Measurements from ENCODE around the gene HECW1.

Gene HECW1

DNA sequence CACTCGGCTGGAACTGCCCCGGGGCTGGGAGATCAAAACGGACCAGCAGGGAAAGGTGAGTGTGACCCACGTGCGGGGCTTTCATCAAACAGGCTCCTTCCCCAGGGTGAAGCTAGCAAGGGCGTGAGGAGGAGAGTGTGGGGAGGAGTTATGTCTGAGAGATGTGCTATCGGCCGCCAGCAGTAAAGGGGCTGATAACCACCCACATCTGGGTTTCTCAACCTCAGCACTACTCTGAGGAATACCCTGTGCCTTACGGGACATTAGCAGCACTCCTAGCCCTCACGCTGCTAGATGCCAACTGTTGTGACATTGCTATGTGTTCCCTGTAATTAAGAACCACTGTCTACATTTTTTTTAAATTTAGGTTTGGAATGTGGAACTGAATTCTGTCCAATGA, 356.6 kb downstream of the HECW1 start:
- intact Hi-C loops (cut with DNase I; ENCODE audit: low total_unique reads), result no loop called here
- Histone ChIP-seq H3K4me3 (no peak overlapping the region), H3K27me3 (no peaks in the 10 kb centered on the region), H3K27ac (no peak overlapping the region), H3K9me3 (no peaks in the 10 kb centered on the region), H3K4me1 (no peaks in the 10 kb centered on the region), H3K36me3 (no peaks in the 10 kb centered on the region)
- TF ChIP-seq CTCF (IDR thresholded peaks at IDR 0.05), result no peak
- DNase-seq, result no peak

DNA sequence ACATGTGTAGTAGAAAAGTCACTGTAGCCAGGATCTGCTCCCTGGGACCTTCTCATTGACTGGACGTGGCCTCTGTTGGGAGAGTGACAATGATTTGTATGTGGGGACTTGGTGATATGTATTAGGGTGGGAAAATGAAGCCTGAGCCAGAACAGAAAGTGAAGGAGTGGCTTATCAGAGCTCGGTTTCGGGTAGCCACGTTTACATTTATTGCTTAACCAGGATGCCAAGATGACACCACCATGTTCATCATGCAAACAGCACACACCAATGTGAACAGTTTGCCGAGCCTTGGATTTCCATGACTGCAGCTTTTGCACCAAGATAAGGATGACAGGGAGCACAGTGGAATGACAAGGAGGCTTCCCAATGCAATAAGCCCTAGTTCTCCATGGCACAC, 357.7 kb downstream of the HECW1 start:
- Histone ChIP-seq H3K27me3 (no peaks in the 10 kb centered on the region), H3K4me3 (no peak overlapping the region), H3K36me3 (no peaks in the 10 kb centered on the region), H3K27ac (no peak overlapping the region), H3K4me1 (no peaks in the 10 kb centered on the region), H3K9me3 (no peaks in the 10 kb centered on the region)
- no peak for DNase-seq
- intact Hi-C loops (cut with DNase I; ENCODE audit: low total_unique reads), result no loop called here
- no peak for TF ChIP-seq CTCF (IDR thresholded peaks at IDR 0.05)

DNA sequence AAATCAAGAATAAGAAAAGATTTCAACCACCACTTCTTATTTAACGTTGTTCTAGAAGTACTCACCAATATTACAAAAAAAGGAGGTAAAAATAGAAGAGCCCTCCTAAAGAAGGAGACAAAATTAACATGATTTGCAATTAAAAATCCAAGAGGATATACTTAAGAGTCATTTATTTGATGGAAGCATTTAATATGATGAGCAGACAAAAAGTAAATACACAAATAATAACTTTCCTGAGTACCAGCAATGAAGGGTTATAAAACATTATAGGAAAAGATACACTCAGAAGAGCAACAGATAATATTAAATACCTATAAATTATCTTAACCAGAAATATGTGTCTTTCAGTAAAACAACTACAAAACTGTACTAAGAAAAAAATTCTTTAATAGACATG, 363.5 kb downstream of the HECW1 start:
- no peak for TF ChIP-seq CTCF (IDR thresholded peaks at IDR 0.05)
- no peak for DNase-seq
- Histone ChIP-seq H3K9me3 (no peaks in the 10 kb centered on the region), H3K4me3 (no peak overlapping the region), H3K27me3 (no peaks in the 10 kb centered on the region), H3K27ac (no peak overlapping the region), H3K4me1 (no peaks in the 10 kb centered on the region), H3K36me3 (no peaks in the 10 kb centered on the region)
- intact Hi-C loops (cut with DNase I; ENCODE audit: low total_unique reads), result no loop called here

GRCh38 chr7:43476896-43477295, 364.4 kb downstream of the HECW1 start:
- no peak for DNase-seq
- H3K4me1 ChIP-seq, result no peaks in the 10 kb centered on the region
- no peaks in the 10 kb centered on the region for H3K9me3 ChIP-seq
- H3K27me3 ChIP-seq, result no peaks in the 10 kb centered on the region
- no peak overlapping the region for H3K27ac ChIP-seq
- H3K4me3 ChIP-seq, result no peak overlapping the region
- intact Hi-C loops (cut with DNase I; ENCODE audit: low total_unique reads), result no loop called here
- TF ChIP-seq CTCF (IDR thresholded peaks at IDR 0.05), result no peak
- H3K36me3 ChIP-seq, result no peaks in the 10 kb centered on the region

GRCh38 chr7:43479042-43479441, 366.6 kb downstream of the HECW1 start:
- no peak for DNase-seq
- intact Hi-C loops (cut with DNase I; ENCODE audit: low total_unique reads), result no loop called here
- H3K9me3 ChIP-seq, result no peaks in the 10 kb centered on the region
- H3K4me3 ChIP-seq, result no peak overlapping the region
- no peaks in the 10 kb centered on the region for H3K27me3 ChIP-seq
- no peak for TF ChIP-seq CTCF (IDR thresholded peaks at IDR 0.05)
- H3K36me3 ChIP-seq, result no peaks in the 10 kb centered on the region
- no peak overlapping the region for H3K27ac ChIP-seq
- H3K4me1 ChIP-seq, result no peaks in the 10 kb centered on the region

DNA sequence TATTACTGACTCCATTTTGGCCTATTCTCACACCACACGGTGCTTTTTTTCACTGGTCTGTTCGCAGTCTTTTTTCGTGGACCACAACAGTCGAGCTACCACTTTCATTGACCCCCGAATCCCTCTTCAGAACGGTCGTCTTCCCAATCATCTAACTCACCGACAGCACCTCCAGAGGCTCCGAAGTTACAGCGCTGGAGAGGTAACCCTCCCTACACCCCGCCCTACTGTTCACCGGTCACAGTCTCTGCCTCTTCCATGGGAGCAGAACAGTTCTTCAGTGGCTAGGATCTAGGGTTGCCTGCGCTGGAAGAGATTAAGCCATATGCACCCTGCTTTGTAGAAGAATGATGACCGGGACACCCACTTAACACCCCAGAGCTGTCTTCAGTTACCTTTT, 367.1 kb downstream of the HECW1 start:
- H3K27ac ChIP-seq, result no peak overlapping the region
- H3K4me1 ChIP-seq, result no peaks in the 10 kb centered on the region
- no peak overlapping the region for H3K4me3 ChIP-seq
- no peak for TF ChIP-seq CTCF (IDR thresholded peaks at IDR 0.05)
- intact Hi-C loops (cut with DNase I; ENCODE audit: low total_unique reads), result no loop called here
- no peaks in the 10 kb centered on the region for H3K9me3 ChIP-seq
- no peak for DNase-seq
- H3K27me3 ChIP-seq, result no peaks in the 10 kb centered on the region
- H3K36me3 ChIP-seq, result no peaks in the 10 kb centered on the region
